ENCODE results near the gene ERBB4.
"Not testable (repeated sequence)": the region's sequence is repeated elsewhere in the genome, so short reads cannot be mapped to it uniquely, and the experiment has no call there.

The ERBB4 gene

GRCh38 chr2:212528106-212528856 is 10.3 kb downstream of the ERBB4 start:
- DNase-seq (ENCODE audit: low spot score) = peak; percentile 11

DNA sequence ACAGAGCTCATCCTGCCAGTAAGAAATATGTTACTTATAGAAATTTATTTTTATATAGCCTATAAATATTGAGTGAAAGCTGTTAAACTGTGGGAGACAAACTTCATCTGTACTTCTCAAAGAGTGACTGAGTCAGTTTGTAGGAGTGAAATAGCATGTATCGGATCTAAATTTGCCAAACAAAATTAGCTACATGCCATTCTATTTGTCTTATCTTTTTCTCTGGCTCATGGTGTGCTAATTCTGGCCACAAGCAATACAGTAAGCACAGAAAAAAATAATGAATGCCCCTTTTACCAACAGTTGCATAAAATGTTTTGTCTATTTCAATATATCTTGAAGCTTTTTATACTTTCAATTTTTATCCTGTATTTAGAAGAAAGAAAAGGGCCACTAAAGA is 12.5 kb downstream of the ERBB4 start:
- no peak for DNase-seq (ENCODE audit: low spot score)

DNA sequence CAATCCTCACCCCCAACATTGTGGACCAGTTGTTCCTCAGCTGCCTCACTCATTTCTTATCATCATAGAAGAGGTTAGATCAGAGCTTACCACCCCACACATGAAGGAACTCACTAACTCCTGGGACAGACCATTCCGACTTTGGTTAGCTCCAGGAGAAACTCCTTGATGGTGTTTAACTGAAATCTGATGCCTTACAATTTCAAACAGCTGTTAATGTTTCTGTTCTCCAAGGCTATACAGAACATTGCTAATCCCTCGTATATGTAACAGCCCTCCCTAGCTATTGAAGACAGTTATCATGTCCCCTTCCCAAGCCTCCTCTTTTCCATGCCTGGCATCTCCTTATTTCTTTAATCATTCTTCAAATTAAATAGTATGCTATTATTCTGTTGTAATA is 14.8 kb downstream of the ERBB4 start:
- DNase-seq (ENCODE audit: low spot score) = no peak

DNA sequence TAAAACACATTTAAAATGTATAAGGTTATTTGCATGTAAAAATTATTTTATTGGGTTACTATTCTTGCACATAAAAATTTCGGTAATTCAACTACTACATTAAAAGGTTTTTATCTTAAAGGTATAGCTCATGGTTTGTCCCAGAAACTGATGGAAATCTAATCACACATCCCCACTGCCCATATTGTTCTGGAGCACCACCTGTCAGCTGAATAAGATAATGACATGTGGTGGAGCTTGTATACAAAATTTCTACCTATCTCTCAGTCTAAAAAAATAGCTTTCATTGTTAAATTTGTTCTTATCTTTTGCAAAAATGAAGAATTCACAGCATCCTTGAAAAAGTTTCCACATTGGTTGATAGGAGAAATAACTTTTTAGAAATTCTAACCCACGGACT is 18.3 kb downstream of the ERBB4 start:
- DNase-seq (ENCODE audit: low spot score) = peak; percentile 18

DNA sequence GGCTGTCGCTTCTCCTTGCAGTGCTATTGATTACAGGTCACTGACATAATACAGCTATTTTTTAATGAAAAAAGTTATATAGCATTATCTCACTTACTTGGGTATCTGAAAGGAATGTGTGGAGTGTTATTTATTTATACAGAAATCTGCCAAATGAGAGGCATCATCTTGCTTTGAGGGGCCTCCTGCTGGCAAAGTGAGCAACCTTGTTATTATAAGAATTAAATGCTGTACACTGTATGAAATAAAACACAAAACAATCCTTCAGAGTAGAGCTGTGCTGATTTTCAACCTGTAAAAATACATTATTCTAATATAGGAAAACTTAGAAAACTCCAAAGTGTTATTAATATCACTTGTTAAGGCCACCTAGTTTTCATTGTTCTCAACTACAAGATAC is 20.9 kb downstream of the ERBB4 start:
- no peak for DNase-seq (ENCODE audit: low spot score)

GRCh38 chr2:212505586-212505985 is 33.0 kb downstream of the ERBB4 start:
- no peak for DNase-seq (ENCODE audit: low spot score)

DNA sequence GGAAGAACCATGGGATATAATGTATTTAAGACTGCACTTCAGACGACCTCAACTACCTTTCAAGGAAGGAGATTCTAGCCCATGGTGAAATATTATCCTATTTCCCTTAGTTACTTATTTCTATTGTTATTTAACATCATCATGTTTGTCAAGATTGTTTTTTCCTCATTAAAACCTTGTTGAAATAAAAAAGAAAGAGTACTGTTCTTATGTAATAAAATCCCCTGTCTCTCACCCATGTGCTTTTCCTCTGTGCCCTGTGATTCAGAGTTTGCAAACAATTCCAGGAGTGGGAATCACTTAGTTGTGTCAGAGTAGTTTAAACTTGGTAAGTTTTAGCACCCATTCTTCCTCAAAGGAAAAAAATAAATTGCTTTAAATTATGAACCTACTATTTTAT is 43.6 kb downstream of the ERBB4 start:
- no peak for DNase-seq (ENCODE audit: low spot score)

DNA sequence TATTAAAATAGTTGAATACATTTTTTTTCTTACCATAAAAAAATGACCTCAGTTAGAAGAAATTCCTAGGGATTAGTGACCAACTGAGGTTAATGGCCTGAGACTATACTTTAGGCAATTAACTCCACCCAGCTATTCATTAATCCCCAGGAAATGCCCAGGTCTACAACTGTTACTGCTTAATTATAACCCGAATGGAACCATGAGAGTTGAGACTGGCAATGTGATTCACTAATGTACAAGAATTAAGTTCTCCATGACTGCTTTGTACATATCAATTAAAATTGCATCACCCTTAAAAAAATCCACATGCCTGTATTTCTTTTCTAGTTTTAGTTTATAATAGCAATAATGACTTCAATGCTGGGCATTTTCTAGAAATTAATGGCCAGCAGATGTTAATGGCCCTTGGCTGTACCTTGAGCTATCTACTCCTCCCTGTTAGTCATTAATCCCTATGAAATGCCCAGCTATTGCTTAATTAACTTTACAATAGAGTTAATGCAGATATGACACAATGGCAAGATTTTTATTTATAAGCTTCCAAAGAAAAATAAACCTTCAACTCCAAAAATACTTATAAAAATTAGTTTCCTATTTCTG is 44.1 kb downstream of the ERBB4 start:
- DNase-seq (ENCODE audit: low spot score) = no peak

DNA sequence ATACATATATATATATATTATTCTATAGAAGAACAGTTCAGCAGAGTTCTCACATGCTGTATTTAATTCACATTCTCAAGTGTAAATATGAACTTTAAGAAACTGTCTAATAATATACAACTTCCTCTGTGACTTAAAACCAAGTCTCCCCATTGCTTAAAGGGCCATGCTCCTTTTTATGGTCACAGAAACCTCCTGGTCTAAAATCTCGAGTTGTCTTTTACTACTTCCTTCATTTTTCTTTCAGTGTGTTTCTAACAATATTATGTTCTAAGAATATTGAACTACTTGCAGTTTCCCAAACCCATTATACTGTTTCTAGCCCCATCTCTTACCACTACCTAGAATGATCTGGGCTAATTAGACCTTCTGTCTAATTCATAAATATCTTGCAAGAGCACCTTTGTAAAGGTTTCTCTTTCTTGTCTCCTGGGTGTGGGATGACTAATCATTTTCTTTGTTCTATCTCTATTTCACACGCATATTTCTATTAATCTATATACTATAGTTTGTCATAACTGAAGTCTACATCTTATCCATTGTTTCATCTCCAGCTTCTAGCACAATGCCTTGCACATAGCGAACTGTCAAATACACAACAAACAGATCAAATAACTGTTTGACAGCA is 48.8 kb downstream of the ERBB4 start:
- DNase-seq (ENCODE audit: low spot score) = no peak

GRCh38 chr2:212488611-212489010 is 50.0 kb downstream of the ERBB4 start:
- DNase-seq (ENCODE audit: low spot score) = no peak

GRCh38 chr2:212484563-212485080 is 54.0 kb downstream of the ERBB4 start:
- DNase-seq (ENCODE audit: low spot score) = no peak

- DNase-seq (ENCODE audit: low spot score) = no peak
These were observed 58.2 kb downstream of the ERBB4 start for GRCh38 chr2:212480447-212480846.

GRCh38 chr2:212477571-212477970 is 61.0 kb downstream of the ERBB4 start:
- no peak for DNase-seq (ENCODE audit: low spot score)

- no peak for DNase-seq (ENCODE audit: low spot score)
These were observed 65.4 kb downstream of the ERBB4 start for GRCh38 chr2:212473211-212473610.

DNA sequence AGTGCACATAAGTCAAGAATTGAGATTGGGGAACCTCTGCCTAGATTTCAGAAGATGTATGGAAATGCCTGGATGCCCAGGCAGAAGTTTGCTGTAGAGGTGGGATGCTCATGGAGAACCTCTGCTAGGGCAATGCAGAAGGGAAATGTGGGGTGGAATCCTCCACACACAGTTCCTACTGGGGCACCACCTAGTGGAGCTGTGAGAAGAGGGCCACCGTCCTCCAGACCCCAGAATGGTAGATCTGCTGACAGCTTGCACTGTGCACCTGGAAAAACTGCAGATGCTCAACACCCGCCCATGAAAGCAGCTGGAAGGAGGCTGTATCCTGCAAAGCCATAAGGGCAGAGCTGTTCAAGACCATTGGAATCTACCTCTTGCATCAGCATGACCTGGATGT is 71.1 kb downstream of the ERBB4 start:
- DNase-seq (ENCODE audit: low spot score) = peak; percentile 4

GRCh38 chr2:212465456-212465855 is 73.1 kb downstream of the ERBB4 start:
- no peak for DNase-seq (ENCODE audit: low spot score)

DNA sequence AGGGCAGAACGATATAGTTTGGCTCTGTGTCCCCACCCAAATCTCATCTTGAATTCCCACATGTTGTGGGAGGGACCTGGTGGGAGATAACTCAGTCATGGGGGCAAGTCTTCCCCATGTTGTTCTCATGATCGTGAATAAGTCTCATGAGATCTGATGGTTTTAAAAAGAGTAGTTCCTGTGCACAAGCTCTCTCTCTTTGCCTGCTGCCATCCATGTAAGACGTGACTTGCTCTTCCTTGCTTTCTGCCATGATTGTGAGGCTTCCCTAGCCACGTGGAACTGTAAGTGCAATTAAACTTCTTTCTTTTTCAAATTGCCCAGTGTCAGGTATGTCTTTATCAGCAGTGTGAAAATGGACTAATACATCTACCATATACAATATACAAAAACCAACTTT is 76.9 kb downstream of the ERBB4 start:
- not testable (repeated sequence) for DNase-seq (ENCODE audit: low spot score)

- no peak for DNase-seq (ENCODE audit: low spot score)
These were observed 84.5 kb downstream of the ERBB4 start for GRCh38 chr2:212454149-212454548.

GRCh38 chr2:212451786-212452231 is 86.8 kb downstream of the ERBB4 start:
- DNase-seq (ENCODE audit: low spot score) = no peak

DNA sequence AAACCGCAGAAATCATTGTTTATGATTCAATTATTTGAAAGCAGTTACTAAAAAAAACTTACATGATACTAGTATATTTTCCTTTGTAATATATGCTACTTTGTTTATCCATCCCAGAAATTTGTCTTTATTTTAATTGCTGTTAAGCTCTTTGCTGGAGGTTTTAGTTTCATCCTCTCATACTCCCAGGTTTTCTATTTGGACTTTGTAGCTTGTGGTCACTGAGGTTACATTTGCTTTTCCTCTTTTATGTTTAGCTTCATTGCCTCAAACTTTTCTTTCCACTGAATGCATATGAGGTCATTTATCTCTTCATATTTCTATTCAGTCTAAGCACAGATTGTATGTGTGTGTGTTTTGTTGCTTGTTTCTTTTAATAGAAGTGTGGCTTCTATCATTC is 89.9 kb downstream of the ERBB4 start:
- DNase-seq (ENCODE audit: low spot score) = no peak

GRCh38 chr2:212441821-212442220 is 96.8 kb downstream of the ERBB4 start:
- no peak for DNase-seq (ENCODE audit: low spot score)

DNA sequence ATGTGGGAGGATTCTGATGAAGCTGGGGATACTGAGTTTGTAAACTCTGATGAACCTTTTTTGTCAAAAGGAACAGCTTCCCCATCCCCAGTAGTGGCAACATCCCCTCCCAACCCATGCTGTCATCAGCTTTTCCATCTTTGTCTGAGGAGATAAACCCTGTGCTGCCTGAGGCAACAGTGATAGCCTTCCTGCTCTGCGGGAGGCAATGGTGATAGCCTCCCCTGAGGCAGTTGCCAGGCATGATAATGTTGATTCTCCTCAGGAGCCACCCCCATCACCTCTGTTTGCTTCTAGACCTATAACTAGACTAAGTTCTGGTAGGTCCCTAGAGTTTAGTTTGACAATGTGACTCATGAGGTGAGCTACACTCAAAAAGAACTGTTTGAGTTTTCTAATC is 97.5 kb downstream of the ERBB4 start:
- no peak for DNase-seq (ENCODE audit: low spot score)
